ENCODE data around the gene TIMP3.

DNA sequence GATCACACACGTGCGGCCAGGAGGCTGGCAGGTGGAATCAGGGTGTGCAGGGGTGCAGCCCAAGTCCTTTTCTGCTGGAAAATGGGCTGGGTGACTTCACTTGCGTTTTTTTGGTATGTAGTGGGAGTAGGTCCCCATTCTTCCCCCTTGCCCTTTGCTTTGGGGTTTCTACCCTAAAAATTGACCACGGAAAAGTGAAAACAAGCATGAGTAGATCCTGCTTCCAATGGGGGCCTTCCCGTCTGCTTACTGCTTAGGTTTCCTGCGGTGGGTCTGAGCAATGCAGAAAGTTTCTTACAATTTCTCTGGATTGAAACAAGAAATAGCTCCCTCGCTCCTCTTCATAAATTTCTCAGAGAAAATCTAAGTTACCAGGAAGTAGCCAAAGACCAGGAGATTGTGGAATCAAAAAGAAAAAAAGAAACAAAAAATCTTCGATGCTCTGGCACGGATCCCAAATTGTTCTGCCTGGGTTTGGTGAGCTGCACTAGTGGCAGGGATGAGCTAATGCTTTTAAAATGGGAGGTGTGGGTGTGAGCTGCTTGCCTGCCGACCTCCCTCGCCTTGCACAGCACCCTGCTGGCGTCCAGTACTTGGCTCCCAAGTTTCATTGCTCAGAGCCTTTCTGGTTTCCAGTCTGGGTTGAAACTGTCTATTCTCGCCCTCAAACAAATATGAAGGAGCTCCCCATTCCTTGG lies 2.4 kb downstream of the TIMP3 start:
- no peak for TF ChIP-seq POLR2A (IDR thresholded peaks at IDR 0.05)
- no peak for TF ChIP-seq CTCF (IDR thresholded peaks at IDR 0.05)

All from lower leg skin (tissue), 3 donors.